Uterus (tissue), 4 donors: Measurements from ENCODE around the gene SLC6A17. TPM values are rescaled to one million over a fixed set of nuclear protein-coding genes. Genes with fewer than 3 reads are reported as not detected.

Source experiments
- DNase-seq, 2 donors: peaks; one replicate each; pipeline ENCODE4 v3.0.0-alpha.2; 2019 to 2020
- H3K27ac ChIP-seq, 2 donors: fragments of 200-600 bp; sonication (generic); 1 replicate in 1 of 2; 2 replicates in 1 of 2; pipeline ENCODE4 v1.5.1; 2016 to 2018
- H3K27me3 ChIP-seq, 2 donors: fragments of 200-600 bp; sonication (generic); one replicate each; pipeline ENCODE4 v1.5.1; 2018 to 2019; ENCODE audit warnings: control low read depth in 1 of 2
- H3K36me3 ChIP-seq, 2 donors: fragments of 200-600 bp; sonication (generic); one replicate each; pipeline ENCODE4 v1.5.1; 2019; ENCODE audit warnings: control low read depth in 1 of 2
- H3K4me1 ChIP-seq, 2 donors: fragments of 200-600 bp; sonication (generic); one replicate each; pipeline ENCODE4 v1.5.1; 2018 to 2019; ENCODE audit warnings: control low read depth in 1 of 2
- H3K4me3 ChIP-seq, 2 donors: fragments of 200-600 bp; sonication (generic); 1 replicate in 1 of 2; 2 replicates in 1 of 2; pipeline ENCODE4 v1.5.1; 2018 to 2019; ENCODE audit warnings: mild to moderate bottlenecking in 1 of 2
- H3K9me3 ChIP-seq, 2 donors: fragments of 200-600 bp; sonication (generic); one replicate each; pipeline ENCODE4 v1.5.1; 2019; ENCODE audit warnings: control low read depth in 1 of 2
- POLR2A ChIP-seq, 2 donors: fragments of 450-650 bp; IDR thresholded peaks; one replicate each; pipeline ENCODE4 v1.6.1; 2016; ENCODE audit warnings: antibody characterized with exemption in 2 of 2, mild to moderate bottlenecking in 1 of 2, moderate library complexity in 1 of 2
- intact Hi-C: fragments of 100-400 bp; cut with DNase I; formaldehyde crosslinking; loops from one replicate; pipeline ENCODE4 v1.15.1; 2023; ENCODE audit warnings: low total_unique reads
- total RNA-seq, 4 donors: library from RNA; depleted of rRNA in 3 of 4; stranded (reverse); fragments of >200 nt in 3 of 4; gene quantifications; one replicate each; pipeline versions ENCODE4 v1.1.0 to v1.2.4, GENCODE V29; 2014 to 2023
- TF ChIP-seq, protein P1 (sequence below), 4 experiments: fragments of 200-600 bp in 2 of 4; fragments of 450-650 bp in 2 of 4; sonication (generic) in 2 of 4; IDR thresholded peaks; one replicate each; pipeline ENCODE4 v1.5.1; 2016 to 2019; ENCODE audit warnings: antibody characterized with exemption in 4 of 4, mild to moderate bottlenecking in 2 of 4, moderate library complexity in 1 of 4
- donor health status: DM: yes; HTN: yes; CAD: no.

Gene SLC6A17
- total RNA-seq, 4 donors from 2014 or later, result 0.07 to 0.15 TPM; not detected in 2

DNA sequence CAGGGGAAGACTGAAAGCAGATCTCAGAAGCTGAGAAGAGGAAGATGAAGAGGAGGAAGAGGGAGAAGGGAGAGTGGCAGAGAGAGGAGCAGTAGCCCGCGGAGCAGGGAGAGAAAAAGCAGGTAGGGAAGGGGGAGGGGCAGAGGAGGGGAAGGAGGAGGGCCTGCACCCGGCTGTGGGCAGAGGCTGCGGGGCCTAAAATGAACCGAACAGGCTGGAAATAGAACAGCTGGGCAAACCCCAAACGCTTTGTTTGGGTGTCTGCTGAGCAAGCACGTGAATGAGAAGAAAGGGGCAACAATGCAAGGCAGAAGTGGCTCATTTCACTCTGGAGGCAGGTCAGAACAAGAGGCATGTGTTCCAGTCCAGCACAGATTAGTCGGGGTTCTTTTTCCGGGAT is 93.3 kb downstream of the SLC6A17 start:
- no peaks in the 10 kb centered on the region for H3K36me3 ChIP-seq
- no peak for DNase-seq
- H3K4me3 ChIP-seq, result no peak overlapping the region
- TF ChIP-seq, protein P1, sequence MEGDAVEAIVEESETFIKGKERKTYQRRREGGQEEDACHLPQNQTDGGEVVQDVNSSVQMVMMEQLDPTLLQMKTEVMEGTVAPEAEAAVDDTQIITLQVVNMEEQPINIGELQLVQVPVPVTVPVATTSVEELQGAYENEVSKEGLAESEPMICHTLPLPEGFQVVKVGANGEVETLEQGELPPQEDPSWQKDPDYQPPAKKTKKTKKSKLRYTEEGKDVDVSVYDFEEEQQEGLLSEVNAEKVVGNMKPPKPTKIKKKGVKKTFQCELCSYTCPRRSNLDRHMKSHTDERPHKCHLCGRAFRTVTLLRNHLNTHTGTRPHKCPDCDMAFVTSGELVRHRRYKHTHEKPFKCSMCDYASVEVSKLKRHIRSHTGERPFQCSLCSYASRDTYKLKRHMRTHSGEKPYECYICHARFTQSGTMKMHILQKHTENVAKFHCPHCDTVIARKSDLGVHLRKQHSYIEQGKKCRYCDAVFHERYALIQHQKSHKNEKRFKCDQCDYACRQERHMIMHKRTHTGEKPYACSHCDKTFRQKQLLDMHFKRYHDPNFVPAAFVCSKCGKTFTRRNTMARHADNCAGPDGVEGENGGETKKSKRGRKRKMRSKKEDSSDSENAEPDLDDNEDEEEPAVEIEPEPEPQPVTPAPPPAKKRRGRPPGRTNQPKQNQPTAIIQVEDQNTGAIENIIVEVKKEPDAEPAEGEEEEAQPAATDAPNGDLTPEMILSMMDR (IDR thresholded peaks at IDR 0.05), result no peak
- no peak for TF ChIP-seq POLR2A (IDR thresholded peaks at IDR 0.05)
- no peaks in the 10 kb centered on the region for H3K9me3 ChIP-seq
- H3K27me3 ChIP-seq, result no peaks in the 10 kb centered on the region
- H3K27ac ChIP-seq, result no peak overlapping the region
- no peaks in the 10 kb centered on the region for H3K4me1 ChIP-seq
- intact Hi-C loops, result no loop called here

GRCh38 chr1:110245876-110246620 is 95.8 kb downstream of the SLC6A17 start:
- Histone ChIP-seq H3K9me3 (no peaks in the 10 kb centered on the region), H3K4me1 (no peaks in the 10 kb centered on the region), H3K4me3 (no peak overlapping the region), H3K27ac (no peak overlapping the region), H3K27me3 (no peaks in the 10 kb centered on the region), H3K36me3 (no peaks in the 10 kb centered on the region)
- TF ChIP-seq, protein P1 (IDR thresholded peaks at IDR 0.05), result no peak
- no peak for TF ChIP-seq POLR2A (IDR thresholded peaks at IDR 0.05)
- intact Hi-C loops, result no loop called here
- DNase-seq, result no peak

- intact Hi-C loops, result no loop called here
- DNase-seq, result no peak
- Histone ChIP-seq H3K36me3 (no peaks in the 10 kb centered on the region), H3K27me3 (no peaks in the 10 kb centered on the region), H3K4me3 (no peak overlapping the region), H3K4me1 (no peaks in the 10 kb centered on the region), H3K9me3 (no peaks in the 10 kb centered on the region), H3K27ac (no peak overlapping the region)
- TF ChIP-seq, protein P1 (IDR thresholded peaks at IDR 0.05), result no peak
Measured at GRCh38 chr1:110248746-110249145, 98.5 kb downstream of the SLC6A17 start.

- no peak for DNase-seq
- Histone ChIP-seq H3K4me1 (no peaks in the 10 kb centered on the region), H3K9me3 (no peaks in the 10 kb centered on the region), H3K27me3 (no peaks in the 10 kb centered on the region), H3K27ac (no peak overlapping the region), H3K4me3 (no peak overlapping the region), H3K36me3 (no peaks in the 10 kb centered on the region)
- intact Hi-C loops, result no loop called here
- TF ChIP-seq, protein P1 (IDR thresholded peaks at IDR 0.05), result no peak
Measured at GRCh38 chr1:110249256-110249655, 99.0 kb downstream of the SLC6A17 start.

- DNase-seq, result no peak
- Histone ChIP-seq H3K4me3 (no peak overlapping the region), H3K36me3 (no peaks in the 10 kb centered on the region), H3K9me3 (no peaks in the 10 kb centered on the region), H3K4me1 (no peaks in the 10 kb centered on the region), H3K27me3 (no peaks in the 10 kb centered on the region), H3K27ac (no peak overlapping the region)
- intact Hi-C loops, result no loop called here
- no peak for TF ChIP-seq POLR2A (IDR thresholded peaks at IDR 0.05)
- TF ChIP-seq, protein P1 (IDR thresholded peaks at IDR 0.05), result no peak
Measured at GRCh38 chr1:110250008-110250407, 99.7 kb downstream of the SLC6A17 start.
